GM12878 (cell line): Measurements from ENCODE around the gene LAYN. TPM values are rescaled to one million over a fixed set of nuclear protein-coding genes. Genes with fewer than 3 reads are reported as not detected.

Source experiments
- ATAC-seq: fragments of 200-7000 bp; cut with Tn5 transposase; 3 replicates; pipeline ENCODE4 v1.9.1; 2020; ENCODE audit warnings: mild to moderate bottlenecking, moderate library complexity
- BruUV-seq: library from RNA; stranded (reverse); fragments of 400-500 nt; replicated peaks from 2 replicates; lab custom pipeline; 2021; lab: Mats Ljungman, UMichigan
- CTCF ChIA-PET: fragments of 300-600 bp; sonication (Branson Sonifier 250); formaldehyde crosslinking; extraction: SDS; loops from one replicate; lab custom pipeline; 2021; ENCODE audit warnings: inconsistent platforms; lab: Yijun Ruan, JAX
- POLR2A ChIA-PET: fragments of 350-600 bp; formaldehyde crosslinking; extraction: SDS; loops from one replicate; lab custom pipeline; 2021; ENCODE audit warnings: inconsistent platforms; lab: Charles Lee
- RAD21 ChIA-PET: fragments of 300-600 bp; sonication (Branson Sonifier 250); formaldehyde crosslinking; loops from one replicate; lab custom pipeline; 2023; ENCODE audit warnings: antibody characterized with exemption; ENCODE audit not compliant: unreplicated experiment; lab: Charles Lee
- SMC1A ChIA-PET: fragments of 300-600 bp; sonication (Branson Sonifier 250); formaldehyde crosslinking; loops from one replicate; lab custom pipeline; 2023; ENCODE audit not compliant: unreplicated experiment, uncharacterized antibody; lab: Charles Lee
- DNase-seq: peaks from one replicate; pipeline ENCODE4 v3.0.0-alpha.2; 2011; ENCODE audit warnings: low read depth, low spot score
- FAIRE-seq: peaks from 3 replicates; lab custom pipeline; 2011; peaks lifted over from hg19 to GRCh38; lab: Jason Lieb, UNC
- H2AFZ ChIP-seq: 2 replicates; pipeline ENCODE4 v1.6.0; 2011; ENCODE audit warnings: low read depth, low read length, control low read depth; ENCODE audit not compliant: control insufficient read depth
- H3K27ac ChIP-seq: 2 replicates; pipeline ENCODE4 v1.5.1; 2011; ENCODE audit warnings: control low read depth; ENCODE audit not compliant: control insufficient read depth, insufficient read depth
- H3K27me3 ChIP-seq, 2 experiments: replicated peaks in 1 of 2; 2 replicates each; pipeline versions ENCODE4 v1.6.0 to v1.6.1; 2011; ENCODE audit warnings: low read length in 1 of 2; ENCODE audit not compliant: control insufficient read depth in 2 of 2, insufficient read depth in 2 of 2
- H3K36me3 ChIP-seq, 2 experiments: 2 replicates each; pipeline ENCODE4 v1.5.1; 2011; ENCODE audit warnings: low read length in 1 of 2; ENCODE audit not compliant: control insufficient read depth in 2 of 2, insufficient read depth in 2 of 2
- H3K4me1 ChIP-seq: 2 replicates; pipeline ENCODE4 v1.6.1; 2011; ENCODE audit warnings: mild to moderate bottlenecking, low read length, moderate library complexity, mixed read lengths; ENCODE audit not compliant: control insufficient read depth, insufficient read depth
- H3K4me2 ChIP-seq: 2 replicates; pipeline ENCODE4 v1.6.0; 2011; ENCODE audit warnings: control low read depth; ENCODE audit not compliant: control insufficient read depth, insufficient read depth
- H3K4me3 ChIP-seq: fragments of 200-600 bp; sonication (generic); 2 replicates; pipeline ENCODE4 v1.5.1; 2016
- H3K79me2 ChIP-seq: 2 replicates; pipeline ENCODE4 v1.6.0; 2011; ENCODE audit warnings: low read length; ENCODE audit not compliant: control insufficient read depth, insufficient read depth
- H3K9ac ChIP-seq: 2 replicates; pipeline ENCODE4 v1.8.0; 2011; ENCODE audit warnings: low read length, control low read depth, mixed read lengths; ENCODE audit not compliant: control insufficient read depth, insufficient read depth
- H3K9me3 ChIP-seq: replicated peaks from 3 replicates; pipeline ENCODE4 v1.5.1; 2011; ENCODE audit warnings: mild to moderate bottlenecking, low read length; ENCODE audit not compliant: control insufficient read depth, insufficient read depth
- H4K20me1 ChIP-seq: 2 replicates; pipeline ENCODE4 v1.6.0; 2011; ENCODE audit not compliant: control insufficient read depth, insufficient read depth
- ATF7 ChIP-seq: fragments of 450-650 bp; IDR thresholded peaks from 2 replicates; pipeline ENCODE4 v1.6.1; 2016; ENCODE audit warnings: low read depth, mild to moderate bottlenecking
- CBFB ChIP-seq: IDR thresholded peaks from 2 replicates; pipeline ENCODE4 v1.6.1; 2016; ENCODE audit warnings: antibody characterized with exemption, low read depth
- HDAC6 ChIP-seq: fragments of 200-600 bp; sonication (generic); IDR thresholded peaks from one replicate; pipeline ENCODE4 v1.8.0; 2017; ENCODE audit warnings: antibody characterized with exemption; ENCODE audit not compliant: unreplicated experiment
- RCOR1 ChIP-seq: conservative IDR thresholded peaks from 2 replicates; pipeline ENCODE4 v1.6.1; 2012; ENCODE audit warnings: low read depth, low read length, improper control_type of control experiment
- SPI1 ChIP-seq: IDR thresholded peaks from 2 replicates; pipeline ENCODE4 v1.6.1; 2011; ENCODE audit warnings: low read depth, mild to moderate bottlenecking, low read length, moderate library complexity, borderline replicate concordance; ENCODE audit not compliant: insufficient read depth
- WGBS: methylation state at CpG from one replicate; pipeline ENCODE4 v1.1.6; 2016; ENCODE audit warnings: low lambda C conversion rate; ENCODE audit not compliant: insufficient replicate concordance, insufficient coverage; ENCODE audit errors: missing lambda C conversion rate; 5-methylcytosine and 5-hydroxymethylcytosine counted together
- in situ Hi-C: fragments of 300-500 bp; cut with MboI; formaldehyde crosslinking; loops from 9 replicates; pipeline ENCODE4 v1.14.3; 2018; ENCODE audit warnings: mixed read lengths
- intact Hi-C: fragments of 100-400 bp; cut with micrococcal nuclease; formaldehyde crosslinking; loops from one replicate; pipeline ENCODE4 v1.14.2; 2022; ENCODE audit not compliant: unreplicated experiment
- microRNA counts: library from miRNA; unstranded; fragments of <30 nt; microRNA quantifications from one replicate; lab custom pipeline; 2016
- microRNA-seq: library from miRNA; unstranded; fragments of <30 nt; microRNA quantifications from one replicate; pipeline ENCODE4, GENCODE V29; 2018
- polyA plus RNA-seq, 11 experiments: library from polyadenylated mRNA; depleted of rRNA in 4 of 11; unstranded in 6 of 11; stranded (reverse) in 5 of 11; fragments of >200 nt; fragmentation: Nextera tagmentation in 4 of 11; fragmentation: Illumina TruSeq in 1 of 11; extraction: Ambion mirVana in 4 of 11; extraction: Trizol in 1 of 11; gene quantifications; 1 replicate in 1 of 11; 2 replicates in 10 of 11; pipeline versions ENCODE4 v1.2.1 to v1.2.3, GENCODE V29; 2011 to 2016; ENCODE audit warnings: inconsistent platforms in 2 of 11, missing spikeins in 2 of 11, low read depth in 1 of 11
- small RNA-seq: library from RNA; depleted of rRNA; stranded (forward); fragments of <200 nt; gene quantifications from one replicate; pipeline ENCODE3, GENCODE V24; 2014
- total RNA-seq, 4 experiments: library from RNA; depleted of rRNA in 3 of 4; stranded (reverse); fragments of >200 nt in 3 of 4; fragmentation: Illumina TruSeq in 1 of 4; extraction: Trizol in 1 of 4; gene quantifications; 2 replicates each; pipeline versions ENCODE4 v1.2.1 to v1.2.3, GENCODE V29; 2013 to 2021

LAYN gene
- total and polyA plus RNA-seq, 10 of the 15 experiments (the other 5 are each of a cell fraction or from before 2014, with no cell fraction given), result 0.06 to 0.14 (median 0.10) TPM; not detected in 7

DNA sequence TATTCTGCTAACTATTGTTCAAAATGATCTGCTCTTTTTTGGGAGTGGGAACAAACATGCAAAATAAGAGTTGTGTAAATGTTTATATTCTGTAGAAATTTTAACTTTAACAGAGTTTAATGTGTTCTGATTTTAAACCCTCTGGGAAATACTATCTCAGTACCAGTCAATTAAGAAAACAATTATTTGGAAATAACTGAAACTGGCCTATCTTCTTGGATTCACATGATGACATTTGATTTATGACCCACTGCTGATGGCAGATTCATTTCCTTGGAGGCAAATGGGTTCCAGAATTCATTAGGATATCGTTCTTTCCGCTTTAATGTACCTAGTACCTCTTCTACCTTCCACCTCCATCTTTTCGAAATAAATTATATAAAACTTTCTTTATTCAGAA lies 67.2 kb downstream of the LAYN start:
- H3K79me2 ChIP-seq, result peaks cover 33% of the 10 kb centered on the region
- no peak overlapping the region for H3K4me3 ChIP-seq
- no peaks in the 10 kb centered on the region for H3K27me3 ChIP-seq
- no peak overlapping the region for H2AFZ ChIP-seq
- in situ Hi-C loops, result no loop called here
- no peaks in the 10 kb centered on the region; the same call in 1 of the 3 replicates for H3K9me3 ChIP-seq
- CTCF ChIA-PET, result interaction anchor here (6.8 to 7.1 kb wide), 2 partner anchors 156 to 170 kb away, joined by 156 to 174 read pairs; partner anchors contain the start of gene PPP2R1B
- RAD21 ChIA-PET, result interaction anchor here (0.9 to 2.3 kb wide), 2 partner anchors 107 to 263 kb away, joined by 3 to 6 read pairs; no protein-coding TSS in a partner anchor
- no peak overlapping the region for H3K27ac ChIP-seq
- SMC1A ChIA-PET, result interaction anchor here (2.3 kb wide), 1 partner anchor 169 kb away, joined by 26 read pairs; no protein-coding TSS in a partner anchor
- 94% methylated on average over 3 of the region's 3 CpGs for WGBS
- TF ChIP-seq CBFB (no peak), HDAC6 (no peak), RCOR1 (no peak), SPI1 (no peak), ATF7 (no peak)
- TF ChIP-seq, all 136 proteins: peak for 0
- no peaks in the 10 kb centered on the region for H3K36me3 ChIP-seq
- peaks cover 6% of the 10 kb centered on the region for H3K4me1 ChIP-seq
- ATAC-seq (no peak), DNase-seq (no peak), FAIRE-seq (no peak)
- no TSS peak for BruUV-seq
- no peak overlapping the region for H3K9ac ChIP-seq
- POLR2A ChIA-PET, result no interaction called here
- no peaks in the 10 kb centered on the region for H4K20me1 ChIP-seq
- intact Hi-C loops, result loop anchor here (10.0 kb wide), 1 partner anchor 377 kb away; no protein-coding TSS in a partner anchor
- no peak overlapping the region for H3K4me2 ChIP-seq

MicroRNA genes within 50 kb of the gene (microRNA counts, 767-probe panel; counts per million panel counts)
- microRNA hsa-miR-34b-3p (lab: Ali Mortazavi, UCI) (55.3 counts per million), microRNA hsa-miR-34c-3p (lab: Ali Mortazavi, UCI) (1,244 counts per million, percentile 41 among the panel's probes with 10 or more counts), microRNA hsa-miR-34c-5p (lab: Ali Mortazavi, UCI) (55.3 counts per million)

Small RNA genes lying within 50 kb of the gene (microRNA-seq; reads per million reads assigned to microRNA genes)
- not detected for gene MIR34B
- 5.3 reads per million, percentile 30 among the genes with 10 or more reads in this experiment for gene MIR34C

Small RNA genes lying within 50 kb of the gene (small RNA-seq; reads per million reads assigned to genes)
- gene MIR34B (0.47 reads per million, percentile 7 among the genes with 10 or more reads in this experiment), gene MIR34C (10.1 reads per million, percentile 95 among the genes with 10 or more reads in this experiment)

Other genes starting within 250 kb of the LAYN start
- 0.17 TPM in 1 of 2 replicates, not detected in the other for gene POU2AF3, start 242.2 kb upstream of the LAYN start, total RNA-seq (2014; rRNA removed)
- not detected in 2 replicates for gene POU2AF3, start 242.2 kb upstream of the LAYN start, total RNA-seq (2014; rRNA removed; fragmentation: Illumina TruSeq; extraction: Trizol)
- gene POU2AF3, start 242.2 kb upstream of the LAYN start, total RNA-seq (2021), result not detected in 2 replicates
- gene POU2AF3, start 242.2 kb upstream of the LAYN start, polyA plus RNA-seq (2011; rRNA removed), result 0.09 TPM in 1 of 2 replicates, not detected in the other
- not detected in 2 replicates for gene POU2AF3, start 242.2 kb upstream of the LAYN start, polyA plus RNA-seq (2014; fragmentation: Illumina TruSeq; extraction: Trizol)
- gene POU2AF3, start 242.2 kb upstream of the LAYN start, polyA plus RNA-seq (2014; fragmentation: Nextera tagmentation; extraction: Ambion mirVana), result not detected
- not detected in 2 replicates for gene POU2AF3, start 242.2 kb upstream of the LAYN start, polyA plus RNA-seq (2014; rRNA removed)
- under 1 TPM in 1 of 2 experiments, not detected in 1; 0.17 TPM for gene POU2AF3, start 242.2 kb upstream of the LAYN start, polyA plus RNA-seq (2016; fragmentation: Nextera tagmentation; extraction: Ambion mirVana)
- 28.7 and 31.2 TPM in 2 replicates for gene POU2AF1, start 161.4 kb upstream of the LAYN start, total RNA-seq (2014; rRNA removed)
- gene POU2AF1, start 161.4 kb upstream of the LAYN start, total RNA-seq (2014; rRNA removed; fragmentation: Illumina TruSeq; extraction: Trizol), result 31.9 and 35.1 TPM in 2 replicates
- gene POU2AF1, start 161.4 kb upstream of the LAYN start, total RNA-seq (2021), result 165 and 169 TPM in 2 replicates
- 34.5 and 61.7 TPM in 2 replicates for gene POU2AF1, start 161.4 kb upstream of the LAYN start, polyA plus RNA-seq (2011; rRNA removed)
- gene POU2AF1, start 161.4 kb upstream of the LAYN start, polyA plus RNA-seq (2014; fragmentation: Illumina TruSeq; extraction: Trizol), result 97.7 and 107 TPM in 2 replicates
- gene POU2AF1, start 161.4 kb upstream of the LAYN start, polyA plus RNA-seq (2014; fragmentation: Nextera tagmentation; extraction: Ambion mirVana), result 10 to 100 TPM; 13.1 to 92.7 TPM
- 93.5 and 128 TPM in 2 replicates for gene POU2AF1, start 161.4 kb upstream of the LAYN start, polyA plus RNA-seq (2014; rRNA removed)
- 10 to 100 TPM; 71.3 to 79.7 TPM for gene POU2AF1, start 161.4 kb upstream of the LAYN start, polyA plus RNA-seq (2016; fragmentation: Nextera tagmentation; extraction: Ambion mirVana)
- not detected in 2 replicates for gene BTG4, start 28.3 kb upstream of the LAYN start, total RNA-seq (2014; rRNA removed)
- gene BTG4, start 28.3 kb upstream of the LAYN start, total RNA-seq (2014; rRNA removed; fragmentation: Illumina TruSeq; extraction: Trizol), result not detected in 2 replicates
- not detected in 2 replicates for gene BTG4, start 28.3 kb upstream of the LAYN start, total RNA-seq (2021)
- not detected in 2 replicates for gene BTG4, start 28.3 kb upstream of the LAYN start, polyA plus RNA-seq (2011; rRNA removed)
- not detected in 2 replicates for gene BTG4, start 28.3 kb upstream of the LAYN start, polyA plus RNA-seq (2014; fragmentation: Illumina TruSeq; extraction: Trizol)
- under 1 TPM in 1 of 2 experiments, not detected in 1; 0.14 TPM for gene BTG4, start 28.3 kb upstream of the LAYN start, polyA plus RNA-seq (2014; fragmentation: Nextera tagmentation; extraction: Ambion mirVana)
- gene BTG4, start 28.3 kb upstream of the LAYN start, polyA plus RNA-seq (2014; rRNA removed), result not detected in 2 replicates
- not detected for gene BTG4, start 28.3 kb upstream of the LAYN start, polyA plus RNA-seq (2016; fragmentation: Nextera tagmentation; extraction: Ambion mirVana)
- gene HOATZ, start 25.9 kb upstream of the LAYN start, total RNA-seq (2014; rRNA removed), result 0.28 TPM in 1 of 2 replicates, not detected in the other
- not detected in 2 replicates for gene HOATZ, start 25.9 kb upstream of the LAYN start, total RNA-seq (2014; rRNA removed; fragmentation: Illumina TruSeq; extraction: Trizol)
- not detected in 2 replicates for gene HOATZ, start 25.9 kb upstream of the LAYN start, total RNA-seq (2021)
- gene HOATZ, start 25.9 kb upstream of the LAYN start, polyA plus RNA-seq (2011; rRNA removed), result not detected in 2 replicates
- not detected in 2 replicates for gene HOATZ, start 25.9 kb upstream of the LAYN start, polyA plus RNA-seq (2014; fragmentation: Illumina TruSeq; extraction: Trizol)
- gene HOATZ, start 25.9 kb upstream of the LAYN start, polyA plus RNA-seq (2014; fragmentation: Nextera tagmentation; extraction: Ambion mirVana), result not detected
- gene HOATZ, start 25.9 kb upstream of the LAYN start, polyA plus RNA-seq (2014; rRNA removed), result not detected in 2 replicates
- gene HOATZ, start 25.9 kb upstream of the LAYN start, polyA plus RNA-seq (2016; fragmentation: Nextera tagmentation; extraction: Ambion mirVana), result not detected
- gene SIK2, start 61.7 kb downstream of the LAYN start, total RNA-seq (2014; rRNA removed), result 4.7 TPM in 2 replicates
- 3.5 and 3.7 TPM in 2 replicates for gene SIK2, start 61.7 kb downstream of the LAYN start, total RNA-seq (2014; rRNA removed; fragmentation: Illumina TruSeq; extraction: Trizol)
- 9.1 and 12.1 TPM in 2 replicates for gene SIK2, start 61.7 kb downstream of the LAYN start, total RNA-seq (2021)
- 5.3 and 14.2 TPM in 2 replicates for gene SIK2, start 61.7 kb downstream of the LAYN start, polyA plus RNA-seq (2011; rRNA removed)
- 5.1 and 9.1 TPM in 2 replicates for gene SIK2, start 61.7 kb downstream of the LAYN start, polyA plus RNA-seq (2014; fragmentation: Illumina TruSeq; extraction: Trizol)
- gene SIK2, start 61.7 kb downstream of the LAYN start, polyA plus RNA-seq (2014; fragmentation: Nextera tagmentation; extraction: Ambion mirVana), result 1 to 10 TPM in 1 of 2 experiments, under 1 TPM in 1; 0.97 to 1.1 TPM
- 4.2 TPM in 2 replicates for gene SIK2, start 61.7 kb downstream of the LAYN start, polyA plus RNA-seq (2014; rRNA removed)
- gene SIK2, start 61.7 kb downstream of the LAYN start, polyA plus RNA-seq (2016; fragmentation: Nextera tagmentation; extraction: Ambion mirVana), result 1 to 10 TPM; 4.0 to 5.5 TPM
- 33.9 and 39.5 TPM in 2 replicates for gene PPP2R1B, start 225.7 kb downstream of the LAYN start, total RNA-seq (2014; rRNA removed)
- 27.6 and 27.8 TPM in 2 replicates for gene PPP2R1B, start 225.7 kb downstream of the LAYN start, total RNA-seq (2014; rRNA removed; fragmentation: Illumina TruSeq; extraction: Trizol)
- gene PPP2R1B, start 225.7 kb downstream of the LAYN start, total RNA-seq (2021), result 47.3 and 49.1 TPM in 2 replicates
- gene PPP2R1B, start 225.7 kb downstream of the LAYN start, polyA plus RNA-seq (2011; rRNA removed), result 45.1 and 45.9 TPM in 2 replicates
- 34.4 and 36.1 TPM in 2 replicates for gene PPP2R1B, start 225.7 kb downstream of the LAYN start, polyA plus RNA-seq (2014; fragmentation: Illumina TruSeq; extraction: Trizol)
- 10 to 100 TPM; 28.5 to 37.0 TPM for gene PPP2R1B, start 225.7 kb downstream of the LAYN start, polyA plus RNA-seq (2014; fragmentation: Nextera tagmentation; extraction: Ambion mirVana)
- 26.6 and 27.3 TPM in 2 replicates for gene PPP2R1B, start 225.7 kb downstream of the LAYN start, polyA plus RNA-seq (2014; rRNA removed)
- 10 to 100 TPM; 63.4 to 68.2 TPM for gene PPP2R1B, start 225.7 kb downstream of the LAYN start, polyA plus RNA-seq (2016; fragmentation: Nextera tagmentation; extraction: Ambion mirVana)